OCI-LY1 (cell line): ENCODE measurements around the gene DLD.

Experiments used
- H2AFZ ChIP-seq: fragments of 200-600 bp; sonication (generic), shearing (Covaris generic); 2 replicates; pipeline ENCODE4 v1.6.0; 2014; ENCODE audit warnings: antibody characterized with exemption, mild to moderate bottlenecking, low read length
- H3F3A ChIP-seq: fragments of 200-600 bp; sonication (generic), shearing (Covaris generic); 2 replicates; pipeline ENCODE4 v1.6.0; 2014; ENCODE audit warnings: mild to moderate bottlenecking, antibody characterized with exemption, low read length, moderate library complexity; ENCODE audit not compliant: insufficient read depth
- H3K27ac ChIP-seq: fragments of 200-600 bp; sonication (generic); 2 replicates; pipeline ENCODE4 v1.5.1; 2014; ENCODE audit warnings: low read length, mixed run types, mild to moderate bottlenecking, low read depth; ENCODE audit not compliant: poor library complexity, severe bottlenecking
- H3K27me3 ChIP-seq: fragments of 200-600 bp; sonication (generic); 2 replicates; pipeline ENCODE4 v1.6.0; 2014; ENCODE audit warnings: antibody characterized with exemption, mild to moderate bottlenecking, low read length, moderate library complexity; ENCODE audit not compliant: insufficient read depth
- H3K36me3 ChIP-seq: fragments of 200-600 bp; sonication (generic); 2 replicates; pipeline ENCODE4 v1.6.1; 2014; ENCODE audit warnings: mild to moderate bottlenecking, antibody characterized with exemption, low read length, moderate library complexity, mixed read lengths; ENCODE audit not compliant: insufficient read depth
- H3K4me1 ChIP-seq: fragments of 200-600 bp; sonication (generic); 2 replicates; pipeline ENCODE4 v1.5.1; 2014; ENCODE audit warnings: mild to moderate bottlenecking, low read length, moderate library complexity; ENCODE audit not compliant: insufficient read depth, severe bottlenecking
- H3K4me2 ChIP-seq: fragments of 200-600 bp; sonication (generic), shearing (Covaris generic); 2 replicates; pipeline ENCODE4 v1.6.1; 2014; ENCODE audit warnings: low read length
- H3K4me3 ChIP-seq: fragments of 200-600 bp; sonication (generic); 2 replicates; pipeline ENCODE4 v1.5.1; 2014; ENCODE audit warnings: low read length, low read depth, mild to moderate bottlenecking, mixed read lengths; ENCODE audit not compliant: poor library complexity, severe bottlenecking
- H3K79me2 ChIP-seq: fragments of 200-600 bp; shearing (Covaris generic); 2 replicates; pipeline ENCODE4 v1.6.1; 2016; ENCODE audit warnings: mixed run types, low read length, mixed read lengths; ENCODE audit not compliant: insufficient read depth
- H3K9ac ChIP-seq: fragments of 200-600 bp; sonication (generic), shearing (Covaris generic); 2 replicates; pipeline ENCODE4 v1.6.1; 2014; ENCODE audit warnings: mild to moderate bottlenecking, low read length, mixed read lengths
- H3K9me2 ChIP-seq: fragments of 200-600 bp; sonication (generic), shearing (Covaris generic); 2 replicates; pipeline ENCODE4 v1.6.1; 2014; ENCODE audit warnings: low read depth, mild to moderate bottlenecking, low read length, mixed read lengths
- H3K9me3 ChIP-seq: fragments of 200-600 bp; shearing (Covaris generic); 2 replicates; pipeline ENCODE4 v1.6.1; 2014; ENCODE audit warnings: low read length, mixed read lengths
- H4K20me1 ChIP-seq: fragments of 200-600 bp; sonication (generic), shearing (Covaris generic); 2 replicates; pipeline ENCODE4 v1.6.0; 2016; ENCODE audit warnings: mild to moderate bottlenecking, low read length; ENCODE audit not compliant: insufficient read depth
- EZH2 ChIP-seq: fragments of 200-600 bp; sonication (generic), shearing (Covaris generic); IDR thresholded peaks from 2 replicates; pipeline ENCODE4 v1.8.0; 2017; ENCODE audit warnings: borderline replicate concordance, mixed run types, mild to moderate bottlenecking, antibody characterized with exemption, low read length, moderate library complexity, mixed read lengths
- TF ChIP-seq, protein P1 (sequence below): fragments of 200-600 bp; sonication (generic), shearing (Covaris generic); IDR thresholded peaks from 2 replicates; pipeline ENCODE4 v1.5.1; 2017; ENCODE audit warnings: mild to moderate bottlenecking, antibody characterized with exemption, low read length, moderate library complexity, mixed read lengths

Gene DLD

DNA sequence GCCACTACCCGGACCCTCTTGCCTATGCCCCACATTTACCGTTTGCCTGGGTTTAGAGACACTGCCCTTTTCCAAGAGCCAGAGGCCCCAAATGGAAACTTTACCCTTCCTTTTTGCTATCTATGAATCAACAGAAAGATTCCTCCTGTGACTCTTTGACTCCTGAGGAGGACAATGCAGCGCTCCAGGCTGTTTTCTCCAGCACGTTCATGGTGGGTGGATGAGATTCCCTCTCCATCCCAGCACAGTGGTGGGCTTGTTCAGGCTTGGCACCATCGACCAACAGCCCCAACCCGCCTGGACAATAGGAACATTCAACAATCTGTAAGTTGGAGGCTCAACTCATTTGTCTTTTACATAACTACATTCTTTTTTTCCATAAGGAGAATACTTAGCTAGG, 55.9 kb downstream of the DLD start:
- no peak for TF ChIP-seq EZH2
- TF ChIP-seq, protein P1, sequence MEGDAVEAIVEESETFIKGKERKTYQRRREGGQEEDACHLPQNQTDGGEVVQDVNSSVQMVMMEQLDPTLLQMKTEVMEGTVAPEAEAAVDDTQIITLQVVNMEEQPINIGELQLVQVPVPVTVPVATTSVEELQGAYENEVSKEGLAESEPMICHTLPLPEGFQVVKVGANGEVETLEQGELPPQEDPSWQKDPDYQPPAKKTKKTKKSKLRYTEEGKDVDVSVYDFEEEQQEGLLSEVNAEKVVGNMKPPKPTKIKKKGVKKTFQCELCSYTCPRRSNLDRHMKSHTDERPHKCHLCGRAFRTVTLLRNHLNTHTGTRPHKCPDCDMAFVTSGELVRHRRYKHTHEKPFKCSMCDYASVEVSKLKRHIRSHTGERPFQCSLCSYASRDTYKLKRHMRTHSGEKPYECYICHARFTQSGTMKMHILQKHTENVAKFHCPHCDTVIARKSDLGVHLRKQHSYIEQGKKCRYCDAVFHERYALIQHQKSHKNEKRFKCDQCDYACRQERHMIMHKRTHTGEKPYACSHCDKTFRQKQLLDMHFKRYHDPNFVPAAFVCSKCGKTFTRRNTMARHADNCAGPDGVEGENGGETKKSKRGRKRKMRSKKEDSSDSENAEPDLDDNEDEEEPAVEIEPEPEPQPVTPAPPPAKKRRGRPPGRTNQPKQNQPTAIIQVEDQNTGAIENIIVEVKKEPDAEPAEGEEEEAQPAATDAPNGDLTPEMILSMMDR: no peak
- H3K9ac ChIP-seq: no peak overlapping the region
- no peak overlapping the region for H3K27ac ChIP-seq
- H3K36me3 ChIP-seq: no peaks in the 10 kb centered on the region
- no peaks in the 10 kb centered on the region for H4K20me1 ChIP-seq
- no peaks in the 10 kb centered on the region for H3K4me1 ChIP-seq
- H3F3A ChIP-seq: no peaks in the 10 kb centered on the region
- no peaks in the 10 kb centered on the region; the same call in 1 of the 2 replicates for H3K27me3 ChIP-seq
- no peak overlapping the region for H3K4me3 ChIP-seq
- H3K9me2 ChIP-seq: no peaks in the 10 kb centered on the region
- no peak overlapping the region for H3K4me2 ChIP-seq
- H3K79me2 ChIP-seq: no peaks in the 10 kb centered on the region
- no peak overlapping the region for H2AFZ ChIP-seq
- H3K9me3 ChIP-seq: no peaks in the 10 kb centered on the region

- Histone ChIP-seq H3K4me1 (no peaks in the 10 kb centered on the region), H3K4me2 (no peak overlapping the region), H3F3A (no peaks in the 10 kb centered on the region), H3K79me2 (no peaks in the 10 kb centered on the region), H3K36me3 (no peaks in the 10 kb centered on the region), H3K4me3 (no peak overlapping the region), H3K9me3 (no peaks in the 10 kb centered on the region), H3K27me3 (no peaks in the 10 kb centered on the region; the same call in 1 of the 2 replicates), H2AFZ (no peak overlapping the region), H3K9ac (no peak overlapping the region), H4K20me1 (no peaks in the 10 kb centered on the region), H3K9me2 (no peaks in the 10 kb centered on the region), H3K27ac (no peak overlapping the region)
- no peak for TF ChIP-seq EZH2
- TF ChIP-seq, protein P1: no peak
Measured at GRCh38 chr7:107948645-107949442, 57.9 kb downstream of the DLD start.

GRCh38 chr7:107949443-107949935, 58.5 kb downstream of the DLD start:
- Histone ChIP-seq H3K9ac (no peak overlapping the region), H4K20me1 (no peaks in the 10 kb centered on the region), H3K36me3 (no peaks in the 10 kb centered on the region), H3K27ac (no peak overlapping the region), H3F3A (no peaks in the 10 kb centered on the region), H3K4me1 (no peaks in the 10 kb centered on the region), H3K27me3 (no peaks in the 10 kb centered on the region; the same call in 1 of the 2 replicates), H3K79me2 (no peaks in the 10 kb centered on the region), H3K9me3 (no peaks in the 10 kb centered on the region), H3K4me2 (no peak overlapping the region), H2AFZ (no peak overlapping the region), H3K4me3 (no peak overlapping the region), H3K9me2 (no peaks in the 10 kb centered on the region)
- TF ChIP-seq EZH2: no peak
- TF ChIP-seq, protein P1: no peak
